ENCODE data around the gene EFNB1. TPM values are rescaled to one million over a fixed set of nuclear protein-coding genes. Genes with fewer than 3 reads are reported as not detected.

EFNB1 gene
- total RNA-seq, 1 donor from 2014 or later = 42.6 TPM

DNA sequence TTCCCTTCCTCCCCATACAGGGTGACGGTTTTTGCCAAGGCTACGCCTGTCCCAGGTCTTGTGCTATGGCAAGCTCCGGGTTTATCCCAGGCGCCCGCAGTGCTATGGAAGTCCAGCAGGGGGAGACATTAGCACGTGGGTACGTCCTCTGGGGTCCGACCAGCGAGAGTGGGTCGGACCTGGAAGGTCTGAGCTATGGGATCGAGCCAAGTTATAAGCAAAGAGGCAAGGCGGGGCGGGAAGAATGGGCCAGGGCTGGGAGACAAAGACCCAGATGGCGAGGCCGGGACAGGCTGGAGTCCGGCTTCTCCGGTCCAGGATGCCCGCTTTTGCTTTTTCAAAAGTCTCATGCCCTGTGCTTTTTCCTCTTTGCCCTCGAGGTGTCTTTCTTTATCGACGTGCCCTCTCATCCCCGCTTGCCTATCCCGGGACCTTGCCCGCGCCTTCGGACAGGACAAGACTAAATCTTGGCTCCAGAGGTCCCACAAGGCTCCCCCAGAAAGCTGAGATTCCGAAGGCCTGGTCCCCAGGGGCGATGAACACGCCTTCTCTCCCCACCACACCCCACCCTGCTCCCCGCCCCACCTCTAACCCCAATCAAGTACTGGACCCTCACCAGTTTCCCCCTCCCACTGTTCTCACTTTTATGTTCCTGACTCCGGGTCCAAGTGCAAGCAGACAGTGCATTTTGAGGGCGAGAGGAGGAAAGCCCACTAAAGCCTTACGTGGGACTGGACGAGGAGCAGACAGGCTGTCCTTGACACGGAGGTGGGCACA, 785 bp upstream of the EFNB1 start:
- DNase-seq = peak; percentile 76

- DNase-seq = no peak
Measured at GRCh38 chrX:68829582-68830418, 979 bp downstream of the EFNB1 start.

DNA sequence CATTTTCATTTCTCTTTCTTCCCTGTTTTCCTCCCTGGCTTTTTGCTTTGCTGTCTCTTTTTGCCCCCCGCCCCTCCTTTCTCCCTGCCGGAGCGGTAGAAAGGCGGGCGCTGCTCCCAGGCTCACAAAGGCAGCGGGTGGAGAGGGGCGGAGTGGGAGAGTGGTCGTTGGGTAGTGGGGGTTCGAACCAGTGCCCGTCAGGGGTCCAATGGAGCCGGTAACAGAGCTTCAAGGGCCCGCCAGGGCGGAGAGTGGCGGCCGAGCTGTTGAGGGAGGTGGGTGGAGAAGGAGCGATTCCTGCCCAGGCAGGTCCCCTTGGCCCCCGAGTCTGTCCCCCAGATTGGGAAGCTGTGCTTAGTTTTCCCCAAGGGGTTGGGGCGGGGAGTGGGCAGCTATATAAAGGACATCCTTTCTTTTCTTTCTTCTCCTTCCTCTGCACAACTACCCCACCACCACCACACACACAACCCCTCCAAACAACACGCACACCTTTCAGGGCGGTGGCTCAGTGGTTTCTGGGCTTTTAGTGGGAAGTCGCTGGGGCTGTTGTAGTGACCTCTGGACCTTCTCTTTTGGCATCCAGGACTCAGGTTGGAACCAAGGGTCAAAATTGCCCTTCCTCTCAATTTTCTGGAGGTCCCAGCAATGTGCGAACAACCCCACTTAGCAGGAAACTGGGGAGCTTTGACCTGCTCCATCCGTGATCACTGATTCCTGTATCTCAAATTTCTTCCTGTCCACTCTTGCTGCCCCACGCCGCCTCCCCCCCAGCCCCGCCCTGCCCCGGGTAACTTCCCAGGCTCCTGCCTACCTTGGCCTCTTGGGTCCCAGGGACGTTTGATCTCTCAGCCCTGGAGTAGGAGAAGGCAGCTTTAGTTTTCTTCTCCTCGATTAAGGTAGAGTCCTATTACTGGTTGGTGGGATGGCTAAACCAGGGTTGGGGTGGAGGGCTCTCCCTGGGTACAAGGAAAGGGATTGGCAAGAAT, 1.9 kb downstream of the EFNB1 start:
- no peak for DNase-seq

DNA sequence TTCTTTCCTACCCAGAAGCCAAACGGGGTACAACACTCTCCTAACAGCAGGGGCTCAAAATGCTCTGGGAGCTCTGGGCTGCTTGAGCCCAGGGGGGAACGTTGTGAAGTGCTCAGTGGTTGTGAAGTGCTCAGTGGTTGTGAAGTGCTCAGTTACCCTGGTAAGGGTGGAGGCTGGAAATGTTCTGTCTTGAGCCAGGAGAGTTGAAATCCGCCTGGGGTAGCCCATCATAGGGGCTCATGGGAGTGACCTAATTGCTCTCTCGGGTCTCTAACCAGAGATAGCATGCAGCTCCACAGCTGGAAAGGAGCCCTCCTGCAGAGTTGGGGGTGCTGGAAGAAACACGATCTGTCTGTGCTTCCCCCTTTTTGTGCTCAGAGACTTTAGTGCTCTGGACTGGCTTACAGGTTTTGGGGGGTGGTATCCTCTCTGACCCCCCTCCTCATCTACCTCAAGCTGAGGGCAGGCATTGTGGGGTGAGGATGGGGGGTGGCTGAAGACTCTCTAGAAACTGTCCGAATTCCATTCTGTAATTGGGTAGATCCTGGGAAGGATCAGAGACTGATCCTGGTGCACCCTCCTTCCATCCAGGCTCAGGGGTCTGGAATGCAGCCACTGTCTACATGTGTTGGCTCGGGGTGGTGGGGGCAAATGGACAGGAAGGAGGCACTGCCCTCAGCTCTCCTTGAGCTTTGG, 2.7 kb downstream of the EFNB1 start:
- no peak for DNase-seq

GRCh38 chrX:68832101-68832416, 3.2 kb downstream of the EFNB1 start:
- peak; percentile 23 for DNase-seq

GRCh38 chrX:68832516-68833447, 4.0 kb downstream of the EFNB1 start:
- no peak for DNase-seq

DNA sequence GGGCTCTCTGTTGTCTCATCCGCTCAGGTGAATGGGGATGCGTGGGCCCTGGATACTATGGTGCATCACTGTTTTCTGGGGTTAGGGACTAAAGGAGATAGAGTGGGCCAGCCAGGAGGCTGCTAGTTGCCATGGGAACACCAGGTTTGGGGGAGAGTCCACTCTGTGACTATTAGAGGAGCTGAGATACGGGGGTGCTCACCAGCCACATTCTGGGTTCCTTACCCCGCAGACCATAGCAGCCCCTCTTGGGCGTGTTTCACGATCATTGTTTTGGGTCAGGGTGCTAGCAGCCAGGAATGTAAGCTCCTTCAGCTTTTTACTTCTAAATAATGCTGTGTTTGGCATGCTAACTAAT, 4.6 kb downstream of the EFNB1 start:
- DNase-seq = no peak

DNA sequence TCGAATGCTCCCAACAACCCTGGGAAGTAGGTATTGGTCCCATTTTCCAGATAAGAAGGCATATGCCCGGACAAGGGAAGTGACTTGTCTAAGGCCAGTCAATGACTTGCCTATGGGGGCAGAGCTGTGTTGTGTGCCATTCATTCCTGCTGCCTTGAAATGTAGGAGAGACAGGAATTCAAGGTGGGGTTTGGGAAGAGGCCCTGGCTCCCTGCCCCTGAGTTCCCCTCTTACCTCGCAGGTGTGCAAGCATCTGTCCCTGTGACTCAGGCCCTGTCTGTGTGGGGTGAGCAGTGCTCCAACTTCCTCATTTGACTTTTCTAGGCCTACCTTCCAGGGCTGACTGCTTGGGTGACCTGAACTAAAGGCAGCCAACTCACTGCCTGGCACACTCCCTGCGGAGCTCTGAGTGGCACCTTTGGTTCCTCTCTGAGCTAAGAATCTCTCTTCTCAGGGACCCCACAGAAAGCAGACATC, 5.1 kb downstream of the EFNB1 start:
- no peak for DNase-seq

DNA sequence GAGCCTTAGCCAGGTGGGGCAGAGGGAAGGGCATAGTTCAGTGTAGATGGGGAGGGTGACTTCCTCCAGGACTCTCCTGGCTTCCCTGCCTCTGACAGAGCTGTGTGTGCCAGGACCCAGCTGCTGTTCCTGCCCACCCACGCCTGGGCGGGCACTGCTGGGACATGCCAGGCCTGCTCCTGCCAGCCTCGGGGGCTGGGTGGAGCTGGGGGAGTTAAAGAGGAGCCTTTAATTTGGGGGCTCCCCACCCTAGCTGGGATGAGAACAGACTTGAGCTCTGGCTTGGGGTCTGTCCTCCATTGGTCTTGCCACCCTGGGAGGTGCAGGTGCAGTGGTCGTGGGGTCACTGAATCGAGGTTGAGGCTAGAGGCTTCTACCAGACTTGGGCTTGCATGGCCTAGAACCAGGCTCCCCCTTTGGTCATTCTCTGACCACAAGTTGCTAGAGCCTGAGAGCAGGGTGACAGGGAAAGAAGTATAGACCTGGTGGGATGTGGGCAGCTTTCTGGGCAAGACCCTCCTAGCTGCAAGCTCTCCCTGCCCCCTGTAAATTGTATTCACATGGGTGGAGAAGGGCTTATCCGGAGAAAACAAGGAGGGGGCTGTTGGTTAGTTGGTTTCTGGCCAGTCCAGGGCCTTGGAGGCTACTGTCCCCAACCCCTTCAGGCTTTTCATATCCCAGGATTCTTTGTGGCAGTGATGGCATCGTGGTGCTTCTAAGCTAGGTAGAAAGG, 5.7 kb downstream of the EFNB1 start:
- no peak for DNase-seq

- DNase-seq = no peak
Measured at GRCh38 chrX:68835104-68835442, 6.3 kb downstream of the EFNB1 start.

DNA sequence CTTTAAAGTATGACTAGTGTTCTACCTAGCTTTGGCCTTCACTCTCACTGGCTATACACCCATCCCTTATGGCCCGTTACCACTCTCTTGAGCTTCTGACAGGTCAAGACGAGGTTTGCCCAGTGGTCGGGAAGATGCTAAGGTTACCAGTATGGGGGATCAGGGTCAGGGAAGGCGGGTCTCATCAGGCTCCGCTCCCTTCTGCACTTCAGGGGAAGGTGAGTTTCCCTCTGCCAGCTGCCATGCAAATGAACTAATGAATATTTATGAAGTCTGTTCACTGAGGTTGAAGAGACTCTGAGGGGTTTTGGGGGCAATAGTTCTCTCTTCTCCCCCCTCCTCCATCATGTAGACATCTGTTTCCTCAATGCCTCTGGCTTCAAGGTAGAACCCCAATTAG, 6.6 kb downstream of the EFNB1 start:
- no peak for DNase-seq

DNA sequence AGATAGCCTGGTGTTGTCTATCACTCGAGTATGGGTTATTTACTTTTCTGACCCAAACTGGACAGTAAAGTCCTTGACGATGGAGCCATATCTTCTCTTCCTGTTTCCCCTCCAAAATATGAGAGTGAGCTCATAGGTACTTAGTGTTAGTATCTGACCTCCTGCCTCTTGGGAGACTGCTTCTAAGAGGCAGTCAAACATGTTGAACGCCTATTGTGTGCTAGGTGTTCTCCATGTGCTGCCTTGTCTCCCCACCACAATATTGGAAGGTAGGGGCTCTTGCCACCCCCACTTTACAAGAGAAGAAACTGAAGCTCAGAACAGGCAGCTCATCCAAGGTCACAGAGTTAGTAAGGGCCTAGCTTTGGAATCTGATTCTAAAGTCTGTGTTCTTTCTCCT, 8.3 kb downstream of the EFNB1 start:
- no peak for DNase-seq

GRCh38 chrX:68838571-68838910, 9.7 kb downstream of the EFNB1 start:
- DNase-seq = no peak

DNA sequence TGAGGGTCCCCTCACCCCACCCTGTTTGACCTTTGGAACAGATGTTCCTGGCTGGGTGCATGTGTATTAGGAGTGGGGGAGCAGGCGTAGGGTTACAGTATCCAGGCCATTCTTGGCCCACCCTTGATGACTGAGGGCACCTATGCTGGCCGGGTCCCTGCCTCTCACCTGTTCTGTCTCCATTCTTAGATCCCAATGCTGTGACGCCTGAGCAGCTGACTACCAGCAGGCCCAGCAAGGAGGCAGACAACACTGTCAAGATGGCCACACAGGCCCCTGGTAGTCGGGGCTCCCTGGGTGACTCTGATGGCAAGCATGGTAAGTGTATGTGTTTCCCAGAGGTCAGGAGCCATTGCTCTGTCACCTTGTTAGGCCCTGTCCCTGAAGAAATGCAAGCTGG, 10.9 kb downstream of the EFNB1 start:
- no peak for DNase-seq

DNA sequence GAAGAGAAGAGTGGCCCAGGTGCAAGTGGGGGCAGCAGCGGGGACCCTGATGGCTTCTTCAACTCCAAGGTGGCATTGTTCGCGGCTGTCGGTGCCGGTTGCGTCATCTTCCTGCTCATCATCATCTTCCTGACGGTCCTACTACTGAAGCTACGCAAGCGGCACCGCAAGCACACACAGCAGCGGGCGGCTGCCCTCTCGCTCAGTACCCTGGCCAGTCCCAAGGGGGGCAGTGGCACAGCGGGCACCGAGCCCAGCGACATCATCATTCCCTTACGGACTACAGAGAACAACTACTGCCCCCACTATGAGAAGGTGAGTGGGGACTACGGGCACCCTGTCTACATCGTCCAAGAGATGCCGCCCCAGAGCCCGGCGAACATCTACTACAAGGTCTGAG, 11.4 kb downstream of the EFNB1 start:
- no peak for DNase-seq

DNA sequence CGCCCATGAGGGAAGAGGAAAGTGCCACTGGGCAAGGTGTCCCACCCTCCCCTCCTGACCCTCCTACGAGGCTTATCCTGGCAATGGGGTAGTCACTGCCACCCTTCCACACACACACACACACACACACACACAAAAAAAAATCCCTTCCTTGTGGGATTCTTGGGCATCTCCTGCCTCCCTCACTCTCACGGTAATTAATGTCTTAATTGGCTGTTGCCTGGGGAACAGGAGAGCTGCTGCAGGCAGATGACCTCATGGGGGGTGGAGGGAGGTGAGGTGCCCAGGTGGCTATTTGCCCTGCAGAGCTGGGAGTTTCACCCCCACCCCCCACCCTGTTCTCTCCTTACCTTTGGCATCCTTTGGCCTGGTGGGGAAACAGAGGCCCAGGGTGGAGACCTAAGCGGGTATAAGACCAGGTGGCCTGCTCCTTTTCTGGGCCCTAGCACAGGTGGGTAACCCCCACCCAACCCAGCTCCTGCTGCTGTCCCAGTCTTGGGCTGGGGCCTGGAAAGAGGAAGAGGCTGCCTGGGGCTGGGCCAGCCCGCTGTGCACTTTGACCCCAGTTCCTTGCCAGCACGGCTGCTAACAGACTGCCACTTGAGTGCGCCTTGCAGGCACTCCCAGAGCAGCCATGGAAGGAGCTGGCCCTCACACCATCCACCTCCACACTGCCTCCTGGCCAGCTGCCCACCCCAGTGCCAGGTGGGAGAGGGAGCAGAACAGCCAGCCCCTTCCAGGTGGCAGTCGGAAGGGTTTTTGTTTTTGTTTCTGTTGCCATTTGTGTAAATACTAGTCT, 12.6 kb downstream of the EFNB1 start:
- no peak for DNase-seq

- DNase-seq = no peak
Measured at GRCh38 chrX:68842351-68842750, 13.5 kb downstream of the EFNB1 start.

DNA sequence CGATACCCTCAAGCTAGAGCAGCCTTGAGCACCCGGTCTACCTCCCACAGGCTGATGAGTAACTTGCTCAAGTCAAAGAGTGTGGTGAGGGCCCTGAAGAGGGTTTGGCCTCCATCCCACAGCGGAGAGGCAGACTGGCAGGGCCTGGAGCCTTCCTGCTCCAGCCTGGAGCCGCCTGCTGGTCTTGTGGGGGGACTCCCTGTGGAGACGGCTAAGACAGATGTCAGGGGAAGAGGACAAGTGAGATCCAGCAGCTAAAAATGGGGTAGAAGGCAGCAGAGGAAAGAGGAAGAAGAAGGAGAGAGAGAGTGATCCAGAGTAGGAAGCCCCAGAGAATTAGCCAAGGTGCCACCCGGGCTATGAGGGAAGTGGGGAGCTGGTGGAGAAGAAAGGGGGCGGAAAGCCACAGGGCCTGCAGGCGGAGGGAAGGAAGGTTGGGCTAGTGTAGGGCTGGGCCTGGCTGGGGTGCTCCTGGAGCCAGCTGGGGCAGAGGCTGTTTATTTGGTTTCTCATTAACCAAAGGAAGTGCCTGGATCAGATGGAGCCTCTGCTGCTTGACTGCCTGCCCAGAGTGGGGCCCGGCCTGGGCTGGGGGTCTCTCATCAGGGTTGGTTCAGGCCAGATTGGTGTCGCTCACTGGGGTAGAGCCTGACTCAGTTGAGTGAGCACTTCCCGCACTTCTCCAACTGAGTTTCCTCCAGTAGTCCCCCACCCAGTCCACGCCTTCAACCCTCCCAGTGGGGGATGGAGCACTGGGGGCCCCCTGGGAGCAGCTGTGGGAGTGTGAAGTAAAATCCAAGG, 14.2 kb downstream of the EFNB1 start:
- no peak for DNase-seq

GRCh38 chrX:68843992-68844391, 15.2 kb downstream of the EFNB1 start:
- no peak for DNase-seq
